NCI-H446 (cell line): Measurements from ENCODE around the gene SLAMF9.

Source experiments
- DNase-seq, 2 experiments: peaks; one replicate each; lab custom pipeline; 2025; lab: John Stamatoyannopoulos, UW

The SLAMF9 gene

GRCh38 chr1:159932296-159933285 lies 21.4 kb downstream of the SLAMF9 start:
- DNase-seq = no peak

GRCh38 chr1:159931795-159932173 lies 22.3 kb downstream of the SLAMF9 start:
- DNase-seq = no peak

DNA sequence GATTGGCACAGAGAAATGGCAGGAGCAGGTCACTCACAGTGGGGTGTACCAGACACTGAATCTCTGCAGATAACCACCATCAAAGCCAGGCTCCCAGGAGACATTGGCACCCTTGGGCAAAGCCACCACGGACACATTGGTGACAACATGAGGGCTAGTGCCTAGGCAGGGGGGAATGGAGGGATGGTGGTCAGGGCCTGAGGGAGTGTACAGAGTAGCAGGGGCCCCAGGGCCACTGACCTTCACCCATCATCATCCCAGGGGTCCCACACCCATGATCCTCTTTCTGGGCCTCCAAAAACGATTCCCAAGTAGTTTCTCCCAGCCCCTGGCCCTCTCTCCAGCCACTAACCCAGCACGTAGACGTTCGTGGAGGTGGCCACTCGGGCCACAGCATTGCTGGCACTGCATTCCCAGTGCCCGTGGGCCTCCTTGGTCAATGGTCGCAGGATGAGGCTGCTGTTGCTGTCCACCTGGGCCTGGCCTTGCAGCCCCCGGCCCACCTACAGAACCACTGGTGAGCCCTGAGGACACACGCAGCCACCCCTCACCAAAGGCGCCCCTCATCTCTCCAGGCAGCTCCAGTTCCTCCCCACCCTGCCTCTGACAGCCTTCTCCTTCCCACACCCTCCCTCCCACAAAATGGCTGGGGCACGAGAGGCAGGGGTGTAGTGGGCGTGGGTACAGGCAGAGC lies 22.8 kb downstream of the SLAMF9 start:
- DNase-seq = no peak

GRCh38 chr1:159930634-159931033 lies 23.4 kb downstream of the SLAMF9 start:
- no peak for DNase-seq

DNA sequence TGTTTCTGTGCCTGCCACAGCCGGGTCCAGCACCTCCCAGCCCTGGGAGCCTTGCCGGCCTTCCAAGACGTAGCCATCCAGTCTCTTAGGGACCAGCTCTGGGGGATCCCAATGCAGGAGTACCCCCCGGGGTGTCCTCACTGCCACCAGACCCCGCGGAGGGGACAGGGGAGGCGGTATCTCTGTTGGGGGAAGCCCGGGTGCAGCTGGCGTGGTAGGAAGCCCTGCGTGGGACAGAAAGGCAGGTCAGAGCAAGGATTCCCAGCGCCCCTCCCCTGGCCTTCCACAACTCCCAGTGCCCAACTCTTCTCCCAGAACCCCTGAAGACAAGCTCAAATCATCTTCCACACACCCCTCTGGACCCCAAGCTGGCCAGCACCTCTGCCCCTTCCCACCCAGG lies 23.8 kb downstream of the SLAMF9 start:
- DNase-seq = no peak

DNA sequence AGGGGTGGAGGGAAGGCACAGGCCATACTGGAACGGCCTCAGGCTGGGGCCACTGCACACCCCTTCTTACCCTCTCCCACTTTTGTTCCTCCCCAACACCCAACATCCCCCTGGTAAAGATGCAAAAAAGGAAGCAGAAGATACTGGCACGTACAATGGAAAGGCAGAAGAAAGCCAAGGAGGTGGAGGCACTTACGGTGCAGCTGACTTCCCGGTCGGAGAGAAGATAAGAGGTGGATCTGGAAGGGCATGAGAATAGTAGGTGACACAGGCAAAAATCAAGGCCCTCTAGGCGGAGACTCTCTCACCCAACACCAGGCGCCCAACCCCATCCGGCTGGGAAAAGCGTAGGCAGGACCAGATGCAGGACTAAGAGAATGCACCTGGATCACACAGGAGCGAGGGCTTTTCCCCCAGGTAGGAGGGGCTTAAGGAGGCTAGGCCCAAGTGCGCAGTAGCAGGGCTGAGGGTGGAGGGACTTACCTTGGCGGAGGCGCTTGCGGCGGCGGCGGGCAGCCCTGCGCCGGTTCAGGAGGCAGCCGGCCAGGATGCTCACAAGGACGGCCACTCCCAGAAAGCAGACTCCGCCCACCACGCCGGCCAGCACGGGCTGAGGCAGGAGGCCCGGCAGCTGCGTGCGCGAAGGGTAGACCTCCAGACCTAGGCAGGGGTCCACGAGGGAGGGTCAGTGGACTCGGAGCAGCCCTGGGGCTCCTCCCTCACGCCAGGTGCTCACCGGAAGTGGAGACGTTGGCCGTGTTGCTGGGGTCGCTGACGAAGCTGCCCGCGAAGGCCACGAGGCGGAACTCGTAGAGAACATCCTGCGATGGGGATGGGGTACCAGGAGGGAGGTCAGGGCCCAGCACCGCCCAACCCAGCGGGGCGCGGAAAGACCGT lies 24.6 kb downstream of the SLAMF9 start:
- no peak for DNase-seq

DNA sequence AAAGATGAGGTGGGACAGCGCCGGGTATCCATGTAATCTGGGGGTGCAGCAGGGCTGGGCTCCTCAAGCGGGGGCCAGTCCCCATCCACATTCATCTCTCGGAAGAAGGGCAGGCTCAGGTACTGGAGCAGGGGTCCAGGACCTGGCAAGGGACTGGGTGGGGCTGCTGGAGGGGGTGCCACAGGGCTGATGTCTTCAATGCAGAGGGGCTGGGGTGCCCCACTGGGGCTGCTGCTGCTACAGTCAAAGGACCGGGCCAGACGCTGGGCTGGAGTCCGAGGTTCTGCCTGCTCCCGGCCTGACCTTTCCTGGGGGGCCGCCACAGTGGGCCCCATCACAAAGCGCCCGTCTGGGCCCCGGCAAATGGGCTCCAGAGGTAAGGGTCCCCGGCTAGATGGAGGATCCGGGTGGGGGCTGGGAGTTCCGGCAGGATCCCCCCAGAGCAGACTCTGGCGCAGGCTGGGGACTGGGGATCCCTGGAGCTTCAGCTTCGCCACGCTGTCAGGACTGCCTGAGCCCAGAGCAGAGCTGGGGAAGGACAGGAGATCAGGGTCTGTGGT lies 25.5 kb downstream of the SLAMF9 start:
- DNase-seq = no peak

DNA sequence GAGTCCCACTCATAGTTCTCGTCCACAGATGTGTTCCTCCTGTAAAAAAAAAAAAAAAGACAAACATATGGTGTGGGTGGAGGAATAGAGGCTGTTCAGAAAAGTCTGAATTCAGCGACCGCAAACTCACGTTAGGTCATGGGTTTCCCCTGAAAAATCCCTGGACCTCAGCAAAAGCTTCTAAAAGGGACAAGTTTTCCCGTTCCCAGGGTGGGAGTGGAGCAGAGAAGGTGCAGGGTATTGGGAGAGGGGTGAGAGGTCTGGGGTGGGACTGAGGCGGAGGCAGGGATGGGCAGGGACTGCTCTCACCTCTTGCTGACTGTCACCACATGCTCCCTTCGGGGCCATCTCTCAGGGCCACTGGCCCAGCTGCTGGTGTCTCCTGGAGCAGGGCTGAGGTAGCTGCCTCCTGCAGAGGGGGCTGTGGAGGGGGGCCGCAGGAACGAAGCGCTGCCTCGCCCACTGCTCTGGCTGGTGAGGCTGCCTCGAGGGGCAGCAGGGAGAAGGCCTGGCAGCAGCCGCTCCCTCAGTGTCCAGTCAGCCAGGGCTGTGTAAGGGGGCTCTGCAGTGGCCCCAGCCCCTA lies 26.1 kb downstream of the SLAMF9 start:
- DNase-seq = no peak

- no peak for DNase-seq
These were observed 26.7 kb downstream of the SLAMF9 start for GRCh38 chr1:159927211-159927848.

GRCh38 chr1:159925719-159926078 lies 28.3 kb downstream of the SLAMF9 start:
- DNase-seq = no peak

GRCh38 chr1:159924791-159925718 lies 29.0 kb downstream of the SLAMF9 start, which contains the start of gene TAGLN2:
TAGLN2 (minus strand) TSS chr1:159925507; CDS start chr1:159920509, 4,998 bp downstream.
- DNase-seq = peak; percentile 69 to 91

- peak in 1 of 2 experiments; percentile 69 for DNase-seq
These were observed 29.8 kb downstream of the SLAMF9 start for GRCh38 chr1:159924025-159924790.

GRCh38 chr1:159923203-159924024 lies 30.6 kb downstream of the SLAMF9 start:
- DNase-seq = peak; percentile 40 to 42

GRCh38 chr1:159922511-159923202 lies 31.4 kb downstream of the SLAMF9 start:
- DNase-seq = no peak

GRCh38 chr1:159921700-159922504 lies 32.1 kb downstream of the SLAMF9 start:
- no peak for DNase-seq

- DNase-seq = no peak
These were observed 32.8 kb downstream of the SLAMF9 start for GRCh38 chr1:159921251-159921650.

- DNase-seq = no peak
These were observed 33.4 kb downstream of the SLAMF9 start for GRCh38 chr1:159920651-159921050.
